Mesenteric fat pad (tissue), 1 donor: ENCODE results near the gene AKR1A1. TPM values are rescaled to one million over a fixed set of nuclear protein-coding genes. Genes with fewer than 3 reads are reported as not detected.
"Not testable (repeated sequence)": the region's sequence is repeated elsewhere in the genome, so short reads cannot be mapped to it uniquely, and the experiment has no call there.

Experiments
- DNase-seq: peaks from one replicate; pipeline ENCODE4 v3.0.0-alpha.2; 2020; ENCODE audit warnings: low spot score
- total RNA-seq: library from RNA; stranded (reverse); fragmentation: NEBNext Ultra II Directional; extraction: Animal tissue kit (Norgen Biotek cat#: 25700); gene quantifications from one replicate; pipeline ENCODE4 v1.2.1, GENCODE V29; 2021
- donor health status: DM: yes; HTN: yes; CAD: no.

The AKR1A1 gene
- total RNA-seq, 1 donor from 2014 or later, result 132 TPM

- DNase-seq, result no peak
Observed at GRCh38 chr1:45567911-45568310, 17.3 kb downstream of the AKR1A1 start.

DNA sequence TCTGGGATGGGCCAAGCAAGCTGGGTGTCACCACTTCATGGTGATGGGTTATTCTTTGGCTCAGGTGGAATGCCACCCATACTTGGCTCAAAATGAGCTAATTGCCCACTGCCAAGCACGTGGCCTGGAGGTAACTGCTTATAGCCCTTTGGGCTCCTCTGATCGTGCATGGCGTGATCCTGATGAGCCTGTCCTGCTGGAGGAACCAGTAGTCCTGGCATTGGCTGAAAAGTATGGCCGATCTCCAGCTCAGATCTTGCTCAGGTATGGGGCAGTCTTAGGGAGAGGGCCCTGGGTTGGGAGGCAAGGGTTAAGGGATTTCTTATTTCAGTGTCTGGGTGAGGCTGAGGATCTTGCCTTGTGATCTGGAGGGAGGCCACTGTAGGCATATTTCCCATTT lies 17.8 kb downstream of the AKR1A1 start:
- no peak for DNase-seq

DNA sequence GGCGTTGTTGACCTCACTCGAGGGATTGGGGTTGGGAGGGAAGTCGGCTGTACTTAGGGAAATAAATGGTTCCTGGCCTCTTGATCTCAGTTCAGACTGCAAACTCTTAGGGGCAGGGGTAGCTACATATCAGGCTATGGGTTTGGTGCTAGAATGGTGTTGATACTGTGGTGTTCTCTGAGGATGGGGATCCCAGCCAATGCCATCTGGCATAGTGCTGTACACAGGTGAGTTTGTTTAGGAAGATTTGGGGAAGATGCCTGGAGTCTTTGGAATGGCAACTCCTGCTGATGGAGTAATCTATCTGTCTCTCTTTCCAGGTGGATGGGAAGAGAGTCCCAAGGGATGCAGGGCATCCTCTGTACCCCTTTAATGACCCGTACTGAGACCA lies 18.9 kb downstream of the AKR1A1 start:
- no peak for DNase-seq

DNA sequence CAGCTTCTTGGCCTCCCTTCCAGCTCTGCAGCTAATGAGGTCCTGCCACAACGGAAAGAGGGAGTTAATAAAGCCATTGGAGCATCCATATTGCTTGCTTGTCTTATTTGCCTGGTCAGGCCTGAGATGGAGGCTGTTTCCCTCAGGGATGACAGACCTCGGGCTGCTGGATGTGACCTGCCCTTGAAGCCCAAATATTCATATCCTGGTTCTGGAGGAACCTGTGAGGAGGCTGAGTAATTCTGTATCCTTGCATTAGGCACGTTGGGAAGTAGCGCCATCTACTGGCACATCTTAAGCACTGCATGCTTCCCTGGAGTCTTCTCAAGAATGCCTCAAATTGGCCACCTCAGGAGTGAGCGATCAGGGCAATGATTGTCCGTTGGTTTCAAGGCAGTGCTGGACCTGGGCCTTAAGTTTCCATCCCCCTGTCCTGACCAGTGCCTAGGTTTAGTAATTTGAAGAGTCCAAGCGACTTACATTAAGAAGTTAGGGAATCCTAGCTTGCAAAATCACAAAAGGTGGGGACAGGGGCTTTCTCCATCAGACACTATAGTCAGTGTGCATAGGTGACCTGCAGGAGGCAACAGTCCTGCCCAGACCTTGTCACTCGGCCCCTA lies 19.4 kb downstream of the AKR1A1 start:
- DNase-seq, result no peak

DNA sequence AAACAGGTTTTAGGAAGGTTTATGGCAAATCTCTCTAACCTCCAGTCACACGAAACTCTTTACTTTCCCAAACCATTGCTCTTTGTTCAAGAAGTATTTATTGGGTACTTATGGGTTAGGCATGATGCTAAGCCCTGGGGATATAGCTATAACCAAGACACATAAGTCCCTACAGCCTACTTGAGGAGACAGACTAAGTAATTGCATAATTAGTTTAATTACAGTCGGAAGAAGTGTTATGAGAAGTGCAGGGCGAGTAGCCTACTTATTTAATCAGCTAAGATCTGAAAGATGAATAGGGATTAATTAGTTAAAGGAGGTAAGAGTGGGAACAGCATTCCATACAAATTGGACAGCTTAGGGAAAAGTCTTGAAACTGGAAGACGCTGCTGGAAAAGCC lies 20.0 kb downstream of the AKR1A1 start:
- DNase-seq, result no peak

GRCh38 chr1:45573231-45573804 lies 22.7 kb downstream of the AKR1A1 start:
- peak; percentile 16 for DNase-seq

DNA sequence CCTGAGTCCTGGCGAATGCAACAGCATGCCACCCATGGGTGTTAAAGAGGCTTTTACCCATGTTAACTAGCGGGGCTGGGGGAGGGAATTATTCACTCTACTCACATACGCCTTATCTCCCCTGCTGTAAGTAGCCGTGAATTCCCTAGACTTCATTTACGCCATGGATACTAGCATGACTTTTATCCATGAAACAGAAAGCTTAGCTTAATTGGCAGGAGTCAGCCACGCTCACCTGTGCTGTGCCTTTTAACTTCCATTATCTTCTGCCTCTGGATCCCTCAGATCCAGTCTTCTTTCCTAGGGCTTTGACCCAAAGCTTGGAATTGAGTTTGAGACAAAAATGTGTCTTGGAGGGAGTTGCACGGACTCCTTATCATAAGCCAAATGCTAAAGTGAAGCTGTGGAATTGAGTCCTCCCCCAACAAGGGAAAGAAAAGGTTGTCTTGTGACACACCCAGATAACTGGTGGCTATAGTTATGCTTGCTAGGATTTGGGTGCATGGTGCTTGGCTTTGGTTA lies 23.5 kb downstream of the AKR1A1 start:
- peak; percentile 1 for DNase-seq

DNA sequence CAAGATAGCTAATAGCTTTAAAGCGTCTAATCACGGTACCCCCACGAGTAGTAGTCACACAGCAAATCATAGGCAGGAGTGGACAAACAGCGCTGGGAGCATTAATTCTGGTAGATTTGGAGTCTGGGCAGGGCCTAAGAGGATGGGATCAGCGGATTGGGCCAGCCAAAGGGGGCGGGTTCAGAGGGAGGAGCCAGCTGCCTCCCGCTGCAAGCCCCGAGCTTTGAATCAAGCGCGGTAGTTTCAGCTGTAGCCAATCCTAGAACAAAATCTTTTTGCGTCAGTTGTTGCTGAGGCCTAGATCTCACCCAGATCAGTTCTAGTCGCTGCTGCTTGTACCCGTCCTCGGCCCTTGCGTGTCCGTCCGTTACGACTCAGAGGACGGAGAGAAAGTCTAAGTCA lies 32.6 kb downstream of the AKR1A1 start:
- DNase-seq, result peak; percentile 95

GRCh38 chr1:45583666-45584350 lies 33.2 kb downstream of the AKR1A1 start, which contains the start of gene NASP:
TSS of gene NASP (plus strand) at chr1:45584041. CDS start at chr1:45584147, 106 bp downstream.
- peak; percentile 95 for DNase-seq

DNA sequence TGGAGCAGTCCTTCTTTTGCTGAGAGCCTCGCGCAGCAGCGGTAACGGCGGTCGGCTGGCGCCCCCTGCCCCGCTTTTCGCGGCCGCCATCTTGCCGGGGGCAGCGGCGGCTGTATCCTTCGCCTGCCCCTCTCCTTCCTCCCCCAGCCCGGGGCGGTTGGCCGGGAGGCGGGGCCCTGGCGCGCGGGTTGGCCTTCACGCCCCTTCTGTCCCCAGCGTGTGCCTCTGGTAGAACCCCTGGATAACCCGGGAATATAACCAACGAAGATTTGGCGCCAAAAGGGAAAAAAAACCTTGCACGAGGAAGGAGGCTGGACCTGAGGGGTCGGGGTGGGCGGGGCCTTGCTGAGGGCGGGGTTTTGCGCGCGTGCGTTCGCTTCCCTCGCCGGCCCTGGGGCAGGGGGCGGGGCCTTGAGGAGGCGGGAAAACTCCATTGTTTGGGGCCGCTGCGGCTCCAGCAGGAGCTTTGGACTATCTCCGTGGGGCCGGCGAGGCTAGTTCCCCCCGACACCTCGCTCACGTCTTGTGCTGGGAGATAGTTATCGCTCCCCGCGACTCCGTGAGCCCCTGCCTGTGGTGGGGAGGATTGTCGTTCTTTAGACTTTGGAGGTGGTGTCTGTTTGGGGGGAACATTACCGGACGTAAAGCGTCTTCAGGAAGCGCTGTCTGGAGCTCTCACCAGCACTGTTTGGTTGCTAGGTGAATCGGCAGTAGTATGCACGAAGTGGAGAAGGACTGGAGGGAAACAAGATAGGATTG lies 33.9 kb downstream of the AKR1A1 start:
- peak; percentile 95 for DNase-seq

GRCh38 chr1:45585110-45585426 lies 34.4 kb downstream of the AKR1A1 start:
- DNase-seq, result no peak

DNA sequence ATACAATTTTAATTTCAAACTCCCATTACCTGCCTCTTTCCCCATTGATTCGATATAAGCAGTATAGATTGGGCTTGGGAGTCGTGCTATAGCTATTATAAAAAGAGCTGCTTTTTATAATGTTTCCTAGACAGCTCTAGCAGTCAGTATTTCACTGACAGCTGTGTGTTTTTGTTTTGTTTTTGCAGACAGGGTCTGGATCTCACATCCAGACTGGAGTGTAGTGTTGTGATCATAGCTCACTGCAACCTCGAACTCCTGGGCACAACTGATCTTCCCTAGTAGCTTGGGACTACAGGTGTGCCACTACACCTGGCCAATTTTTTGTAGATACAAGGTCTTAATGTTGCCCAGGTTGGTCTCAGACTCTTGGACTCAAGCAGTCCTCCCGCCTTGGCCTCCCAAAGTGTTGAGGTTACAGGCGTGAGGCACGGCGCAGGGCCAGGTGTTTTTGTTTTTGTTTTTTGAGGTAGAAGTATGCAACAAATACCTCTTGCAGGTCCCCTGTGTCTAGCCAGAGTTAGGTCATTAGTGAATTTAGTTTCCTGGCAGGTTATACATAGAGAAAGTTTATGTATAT lies 35.0 kb downstream of the AKR1A1 start:
- DNase-seq, result no peak

DNA sequence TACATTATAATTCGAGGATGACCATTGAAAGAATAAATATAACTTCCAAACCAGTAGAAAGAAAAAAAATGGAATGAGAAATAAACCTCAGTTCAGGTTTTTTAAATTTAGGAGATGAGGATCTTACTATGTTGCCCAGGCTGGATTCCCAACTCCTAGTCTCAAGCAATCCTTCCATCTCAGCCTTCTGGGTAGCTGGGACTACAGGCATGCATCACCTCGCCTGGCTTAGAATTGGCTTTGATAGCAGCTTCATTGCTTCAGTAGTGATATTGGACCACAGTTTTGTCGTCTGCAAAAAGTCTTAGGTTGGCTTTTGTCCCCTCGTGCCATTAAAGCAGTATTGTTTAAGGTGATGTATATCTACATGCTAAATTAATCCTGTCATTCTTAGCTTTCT lies 36.1 kb downstream of the AKR1A1 start:
- no peak for DNase-seq

DNA sequence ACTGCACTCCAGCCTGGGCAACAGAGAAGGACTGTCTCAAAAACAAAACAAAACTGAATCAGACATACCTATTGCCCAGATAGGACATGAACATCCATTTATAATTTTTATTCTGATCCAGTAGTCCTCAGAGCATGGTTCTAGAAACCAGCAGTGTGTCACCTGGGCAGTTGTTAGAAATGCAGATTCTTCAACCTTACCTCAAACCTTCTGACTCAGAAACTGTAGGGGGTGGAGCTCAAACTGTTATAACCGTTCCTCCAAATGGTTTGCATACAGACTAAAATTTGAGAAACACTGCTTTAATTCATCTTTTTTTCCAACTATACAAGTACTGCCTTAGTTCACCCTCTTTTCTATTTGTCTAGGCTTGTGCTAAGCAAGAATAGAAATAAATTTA lies 39.2 kb downstream of the AKR1A1 start:
- DNase-seq, result no peak

DNA sequence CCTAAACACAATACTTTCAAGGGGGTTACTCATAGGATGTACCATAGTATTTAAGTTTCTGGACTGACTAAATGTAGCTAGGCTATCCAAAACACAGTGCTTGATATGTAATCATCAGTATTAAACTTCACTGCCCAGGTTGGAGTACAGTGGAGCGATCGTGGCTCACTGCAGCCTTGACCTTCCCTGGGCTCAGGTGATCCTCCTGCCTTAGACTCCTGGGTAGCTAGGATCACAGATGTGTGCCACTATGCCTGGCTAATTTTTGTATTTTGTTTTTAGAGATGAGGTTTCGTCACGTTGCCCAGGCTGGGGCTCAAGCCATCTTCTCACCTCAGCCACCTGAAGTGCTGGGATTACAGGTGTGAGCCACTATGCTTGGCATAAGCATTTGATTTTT lies 43.8 kb downstream of the AKR1A1 start:
- no peak for DNase-seq

- not testable (repeated sequence) for DNase-seq
Observed at GRCh38 chr1:45596765-45597164, 46.1 kb downstream of the AKR1A1 start.

GRCh38 chr1:45604239-45604638 lies 53.6 kb downstream of the AKR1A1 start:
- DNase-seq, result no peak

GRCh38 chr1:45607404-45608074 lies 56.9 kb downstream of the AKR1A1 start:
- DNase-seq, result no peak

DNA sequence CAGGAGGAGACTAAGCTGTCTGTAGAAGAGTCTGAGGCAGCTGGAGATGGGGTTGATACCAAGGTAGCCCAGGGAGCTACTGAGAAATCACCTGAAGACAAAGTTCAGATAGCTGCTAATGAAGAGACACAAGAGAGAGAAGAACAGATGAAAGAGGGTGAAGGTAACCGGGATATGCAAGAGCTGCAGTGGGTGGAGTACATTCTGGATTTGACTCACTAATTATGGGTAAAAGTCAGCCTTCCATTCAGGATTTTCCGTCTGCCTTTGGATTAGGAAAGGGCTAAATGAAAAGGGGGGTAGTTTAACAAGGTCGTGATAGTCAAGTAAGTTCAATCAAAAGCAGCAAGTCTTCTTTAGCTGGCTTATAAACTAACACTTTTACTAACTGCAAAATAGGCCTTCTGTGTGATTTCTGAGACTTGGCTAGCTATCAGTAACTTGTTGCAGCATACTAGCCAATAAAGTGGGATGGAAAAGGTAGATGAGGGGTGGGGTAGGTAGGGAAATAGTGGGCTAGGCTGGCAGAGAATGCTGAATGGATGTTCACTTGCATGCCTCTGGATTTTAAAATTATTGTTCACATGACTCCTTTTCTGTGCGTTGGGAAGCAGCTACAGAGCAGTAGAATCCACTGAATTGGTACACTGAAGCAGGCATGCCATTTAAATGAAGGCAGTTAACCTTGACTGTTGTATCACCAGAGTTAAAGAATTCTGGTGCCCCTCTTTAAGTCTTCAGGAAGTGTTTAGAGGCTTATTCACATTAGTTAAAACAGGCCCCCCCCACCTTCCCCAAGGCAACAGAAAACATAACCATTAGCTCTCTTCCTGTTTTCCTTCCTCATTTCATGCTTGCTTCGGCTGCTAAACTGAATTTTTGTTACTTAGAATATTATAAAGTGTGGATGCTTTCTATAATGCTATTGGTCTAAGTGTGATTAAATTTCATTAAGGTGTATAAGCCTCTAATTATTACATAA lies 57.8 kb downstream of the AKR1A1 start:
- DNase-seq, result no peak
